ENCODE data around the gene CHRNB2.
"Not testable (repeated sequence)": the region's sequence is repeated elsewhere in the genome, so short reads cannot be mapped to it uniquely, and the experiment has no call there.

Gene CHRNB2, protein sequence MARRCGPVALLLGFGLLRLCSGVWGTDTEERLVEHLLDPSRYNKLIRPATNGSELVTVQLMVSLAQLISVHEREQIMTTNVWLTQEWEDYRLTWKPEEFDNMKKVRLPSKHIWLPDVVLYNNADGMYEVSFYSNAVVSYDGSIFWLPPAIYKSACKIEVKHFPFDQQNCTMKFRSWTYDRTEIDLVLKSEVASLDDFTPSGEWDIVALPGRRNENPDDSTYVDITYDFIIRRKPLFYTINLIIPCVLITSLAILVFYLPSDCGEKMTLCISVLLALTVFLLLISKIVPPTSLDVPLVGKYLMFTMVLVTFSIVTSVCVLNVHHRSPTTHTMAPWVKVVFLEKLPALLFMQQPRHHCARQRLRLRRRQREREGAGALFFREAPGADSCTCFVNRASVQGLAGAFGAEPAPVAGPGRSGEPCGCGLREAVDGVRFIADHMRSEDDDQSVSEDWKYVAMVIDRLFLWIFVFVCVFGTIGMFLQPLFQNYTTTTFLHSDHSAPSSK

DNA sequence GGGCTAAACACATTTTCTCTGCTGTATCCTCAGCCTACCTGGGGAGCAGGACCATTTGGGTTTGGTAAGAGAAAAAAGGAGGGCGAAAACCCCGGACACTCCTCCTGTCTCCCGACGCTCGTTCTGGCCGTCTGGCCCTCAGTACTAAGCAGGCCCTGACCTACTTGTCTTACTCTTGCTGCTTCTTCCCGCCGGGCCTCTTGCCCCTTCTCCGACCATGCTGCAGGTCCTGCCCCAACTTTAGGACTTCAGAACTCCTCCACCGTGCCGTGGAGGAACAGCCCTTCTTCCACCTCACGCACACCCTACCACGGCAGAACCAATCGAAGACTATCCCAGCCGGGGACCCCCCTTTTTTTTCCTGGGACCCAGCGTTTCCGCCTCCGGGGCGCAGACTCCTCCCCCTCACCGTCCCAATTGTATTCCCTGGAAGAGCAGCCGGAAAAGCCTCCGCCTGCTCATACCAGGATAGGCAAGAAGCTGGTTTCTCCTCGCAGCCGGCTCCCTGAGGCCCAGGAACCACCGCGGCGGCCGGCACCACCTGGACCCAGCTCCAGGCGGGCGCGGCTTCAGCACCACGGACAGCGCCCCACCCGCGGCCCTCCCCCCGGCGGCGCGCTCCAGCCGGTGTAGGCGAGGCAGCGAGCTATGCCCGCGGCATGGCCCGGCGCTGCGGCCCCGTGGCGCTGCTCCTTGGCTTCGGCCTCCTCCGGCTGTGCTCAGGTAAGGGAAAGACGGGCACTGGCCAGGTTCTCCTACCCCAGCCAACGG is at the start of gene CHRNB2:
Gene CHRNB2, plus strand, starts transcription at position 393 of the 771 bp plus-strand sequence. Its CDS starts 267 bp downstream, at position 660.
- no peak within 1 kb of the TSS for H3K4me3 Mint-ChIP-seq
- peak; percentile 84 for DNase-seq
- no peaks in the 10 kb centered on the region for H3K36me3 Mint-ChIP-seq
- H3K27me3 Mint-ChIP-seq: peaks cover 65% of the 10 kb centered on the region
- no peak within 1 kb of the TSS for H3K27ac Mint-ChIP-seq
- H3K9me3 Mint-ChIP-seq: no peaks in the 10 kb centered on the region
- CTCF ChIA-PET: interaction anchor here (0.6 to 1.7 kb wide), 2 partner anchors 8 to 17 kb away, joined by 3 to 5 read pairs; no protein-coding TSS in a partner anchor
- H3K4me1 Mint-ChIP-seq: peaks cover 8% of the 10 kb centered on the region

DNA sequence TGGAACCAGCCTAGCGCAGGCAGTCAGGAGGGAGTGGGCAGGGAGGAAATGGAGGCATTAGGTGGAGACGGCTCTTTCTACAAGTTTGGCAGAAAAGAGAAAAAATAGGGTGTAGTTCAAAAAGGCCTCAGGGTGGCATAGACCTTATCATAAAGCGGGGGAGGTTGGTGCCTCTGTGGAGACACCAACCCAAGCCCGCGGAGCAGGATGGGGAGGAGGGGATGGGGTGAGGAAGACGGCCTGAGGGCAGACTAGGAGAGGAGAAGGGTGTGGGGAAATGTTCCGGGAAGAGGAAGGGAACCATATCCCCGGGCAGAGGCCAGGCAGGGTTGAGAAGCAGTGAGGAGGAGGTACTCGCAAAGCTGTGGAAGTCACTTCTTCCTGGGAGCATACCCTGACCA is 48.0 kb upstream of the CHRNB2 start:
- DNase-seq: no peak
- H3K9me3 Mint-ChIP-seq: no peaks in the 10 kb centered on the region
- CTCF ChIA-PET: interaction anchor here (3.5 kb wide), 1 partner anchor 39 kb away, joined by 10 read pairs; no protein-coding TSS in a partner anchor
- H3K4me1 Mint-ChIP-seq: no peaks in the 10 kb centered on the region
- no peak overlapping the region for H3K4me3 Mint-ChIP-seq
- no peaks in the 10 kb centered on the region for H3K36me3 Mint-ChIP-seq
- H3K27me3 Mint-ChIP-seq: peaks cover 59% of the 10 kb centered on the region
- no peak overlapping the region for H3K27ac Mint-ChIP-seq

DNA sequence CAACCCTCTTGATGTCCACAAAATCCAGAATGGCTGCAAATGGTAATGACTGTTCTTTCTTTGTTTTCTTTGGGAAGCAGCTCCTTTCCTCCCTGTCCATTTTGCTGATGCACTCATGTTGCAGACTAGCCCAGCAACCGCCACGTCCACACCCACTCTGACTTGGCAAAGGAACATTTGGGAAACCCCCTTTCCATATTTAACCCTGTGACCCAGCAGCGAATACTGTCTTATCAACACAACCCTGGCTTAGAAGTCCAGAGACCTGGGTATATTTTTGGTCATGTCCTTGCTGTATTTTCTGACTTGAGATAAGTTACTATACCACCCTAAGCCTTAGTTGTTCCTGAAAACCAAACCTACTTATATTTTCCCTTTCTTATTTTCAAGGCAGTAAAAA is 47.2 kb upstream of the CHRNB2 start:
- Mint-ChIP-seq H3K4me1 (no peaks in the 10 kb centered on the region), H3K36me3 (no peaks in the 10 kb centered on the region), H3K4me3 (no peak overlapping the region), H3K27me3 (peaks cover 59% of the 10 kb centered on the region), H3K27ac (no peak overlapping the region), H3K9me3 (no peaks in the 10 kb centered on the region)
- no peak for DNase-seq
- CTCF ChIA-PET: interaction anchor here (3.5 kb wide), 1 partner anchor 40 kb away, joined by 10 read pairs; no protein-coding TSS in a partner anchor

DNA sequence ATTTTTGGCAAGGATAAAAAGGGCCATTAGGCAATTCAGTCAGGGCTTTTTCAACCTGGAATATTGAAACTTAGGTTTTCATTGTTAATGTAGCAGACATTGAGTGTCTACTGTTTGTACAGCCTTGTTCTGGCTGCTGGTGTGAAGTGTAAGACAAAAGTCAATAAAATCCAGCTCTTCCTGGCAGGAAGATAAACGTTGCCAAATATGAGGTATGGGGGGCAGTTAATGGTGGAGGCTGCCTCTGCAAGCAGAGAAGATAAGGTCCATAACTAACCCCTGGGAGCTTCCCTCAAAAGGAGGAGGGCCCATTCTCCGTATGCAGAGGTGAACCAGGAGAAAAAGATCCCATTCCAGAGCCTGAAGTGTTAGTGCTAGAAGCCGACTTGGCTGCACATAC is 45.9 kb upstream of the CHRNB2 start:
- H3K36me3 Mint-ChIP-seq: no peaks in the 10 kb centered on the region
- H3K27ac Mint-ChIP-seq: no peak overlapping the region
- DNase-seq: no peak
- CTCF ChIA-PET: interaction anchor here (3.5 kb wide), 1 partner anchor 42 kb away, joined by 10 read pairs; no protein-coding TSS in a partner anchor
- H3K9me3 Mint-ChIP-seq: no peaks in the 10 kb centered on the region
- H3K27me3 Mint-ChIP-seq: peaks cover 47% of the 10 kb centered on the region
- no peak overlapping the region for H3K4me3 Mint-ChIP-seq
- no peaks in the 10 kb centered on the region for H3K4me1 Mint-ChIP-seq

DNA sequence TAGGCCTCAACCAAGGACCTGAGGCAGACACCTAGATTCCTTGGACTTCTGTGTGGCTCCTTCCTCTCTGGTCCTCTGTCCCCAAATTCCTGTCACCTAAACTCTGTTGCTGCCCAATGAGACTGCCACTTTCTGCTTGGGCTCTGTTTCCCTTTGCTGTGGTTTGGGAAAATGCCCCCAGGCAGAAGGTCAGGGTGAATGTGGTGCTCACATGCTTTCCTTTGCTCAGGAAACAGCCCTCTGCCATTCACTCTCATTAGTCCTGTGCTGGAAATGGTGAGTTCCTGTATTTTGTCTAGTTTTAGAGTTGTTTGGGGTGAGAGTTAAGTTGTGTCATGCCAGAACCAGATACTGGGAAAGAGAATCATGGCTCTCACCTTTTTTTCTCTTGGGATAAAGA is 42.7 kb upstream of the CHRNB2 start:
- H3K36me3 Mint-ChIP-seq: no peaks in the 10 kb centered on the region
- peaks cover 40% of the 10 kb centered on the region for H3K27me3 Mint-ChIP-seq
- no peak overlapping the region for H3K4me3 Mint-ChIP-seq
- H3K9me3 Mint-ChIP-seq: no peaks in the 10 kb centered on the region
- no peak overlapping the region for H3K27ac Mint-ChIP-seq
- CTCF ChIA-PET: no interaction called here
- DNase-seq: no peak
- no peaks in the 10 kb centered on the region for H3K4me1 Mint-ChIP-seq

DNA sequence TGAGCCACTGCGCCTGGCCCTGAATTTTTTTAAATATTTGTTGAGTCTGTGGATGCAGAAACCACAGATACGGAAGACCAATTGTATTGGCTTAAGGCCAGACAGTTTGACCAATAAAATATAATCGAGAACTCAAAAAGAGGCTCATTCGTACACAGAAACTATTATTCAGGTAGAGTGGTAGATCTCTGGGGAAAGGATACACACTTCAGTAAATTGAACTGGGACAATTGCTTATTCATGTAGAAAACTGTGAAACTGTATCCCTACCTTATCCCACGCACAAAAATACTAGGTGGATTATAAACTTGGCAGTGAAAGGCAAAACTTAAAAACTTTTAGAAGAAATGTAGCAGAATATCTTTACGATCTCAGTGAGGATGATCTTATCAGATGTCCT is 40.4 kb upstream of the CHRNB2 start:
- CTCF ChIA-PET: no interaction called here
- Mint-ChIP-seq H3K4me3 (no peak overlapping the region), H3K36me3 (no peaks in the 10 kb centered on the region), H3K27me3 (peaks cover 29% of the 10 kb centered on the region), H3K9me3 (no peaks in the 10 kb centered on the region), H3K4me1 (no peaks in the 10 kb centered on the region), H3K27ac (no peak overlapping the region)
- DNase-seq: no peak

DNA sequence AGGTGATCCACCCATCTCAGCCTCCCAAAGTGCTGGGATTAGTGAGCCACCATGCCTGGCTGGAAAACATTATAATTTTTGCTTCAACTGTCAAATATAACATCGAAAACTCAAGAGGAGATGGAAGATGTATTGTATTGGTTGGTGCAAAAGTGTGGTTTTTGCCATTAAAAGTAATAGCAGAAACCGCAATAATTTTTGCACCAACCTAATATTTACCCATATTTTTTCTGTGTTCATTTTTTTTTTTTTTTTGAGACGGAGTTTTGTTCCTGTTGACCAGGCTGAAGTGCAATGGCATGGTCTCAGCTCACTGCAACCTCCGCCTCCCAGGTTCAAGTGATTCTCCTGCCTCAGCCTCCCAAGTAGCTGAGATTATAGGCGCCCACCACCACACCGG is 38.3 kb upstream of the CHRNB2 start:
- CTCF ChIA-PET: interaction anchor here (1.2 kb wide), 1 partner anchor 25 kb away, joined by 3 read pairs; no protein-coding TSS in a partner anchor
- no peaks in the 10 kb centered on the region for H3K36me3 Mint-ChIP-seq
- H3K27ac Mint-ChIP-seq: no peak overlapping the region
- H3K4me1 Mint-ChIP-seq: no peaks in the 10 kb centered on the region
- DNase-seq: no peak
- no peaks in the 10 kb centered on the region for H3K9me3 Mint-ChIP-seq
- peaks cover 31% of the 10 kb centered on the region for H3K27me3 Mint-ChIP-seq
- no peak overlapping the region for H3K4me3 Mint-ChIP-seq

DNA sequence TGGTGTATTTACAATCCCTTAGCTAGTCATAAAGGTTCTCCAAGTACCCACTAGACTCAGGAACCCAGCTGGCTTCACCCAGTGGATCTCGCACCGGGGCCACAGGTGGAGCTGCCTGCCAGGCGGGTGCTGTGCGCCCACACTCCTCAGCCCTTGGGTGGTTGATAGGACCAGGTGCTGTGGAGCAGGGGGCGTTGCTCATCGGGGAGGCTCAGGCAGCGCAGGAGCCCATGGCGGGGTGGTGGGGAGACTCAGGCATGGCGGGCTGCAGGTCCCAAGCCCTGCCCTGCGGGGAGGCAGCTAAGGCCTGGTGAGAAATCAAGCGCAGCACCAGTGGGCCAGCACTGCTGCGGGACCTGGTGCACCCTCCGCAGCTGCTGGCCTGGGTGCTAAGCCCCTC is 35.6 kb upstream of the CHRNB2 start:
- not testable (repeated sequence) for H3K4me3 Mint-ChIP-seq, DNase-seq, H3K36me3 Mint-ChIP-seq, H3K4me1 Mint-ChIP-seq, H3K9me3 Mint-ChIP-seq, H3K27ac Mint-ChIP-seq
- H3K27me3 Mint-ChIP-seq: peaks cover 43% of the 10 kb centered on the region
- CTCF ChIA-PET: interaction anchor here (0.9 kb wide), 1 partner anchor 51 kb away, joined by 3 read pairs; no protein-coding TSS in a partner anchor

DNA sequence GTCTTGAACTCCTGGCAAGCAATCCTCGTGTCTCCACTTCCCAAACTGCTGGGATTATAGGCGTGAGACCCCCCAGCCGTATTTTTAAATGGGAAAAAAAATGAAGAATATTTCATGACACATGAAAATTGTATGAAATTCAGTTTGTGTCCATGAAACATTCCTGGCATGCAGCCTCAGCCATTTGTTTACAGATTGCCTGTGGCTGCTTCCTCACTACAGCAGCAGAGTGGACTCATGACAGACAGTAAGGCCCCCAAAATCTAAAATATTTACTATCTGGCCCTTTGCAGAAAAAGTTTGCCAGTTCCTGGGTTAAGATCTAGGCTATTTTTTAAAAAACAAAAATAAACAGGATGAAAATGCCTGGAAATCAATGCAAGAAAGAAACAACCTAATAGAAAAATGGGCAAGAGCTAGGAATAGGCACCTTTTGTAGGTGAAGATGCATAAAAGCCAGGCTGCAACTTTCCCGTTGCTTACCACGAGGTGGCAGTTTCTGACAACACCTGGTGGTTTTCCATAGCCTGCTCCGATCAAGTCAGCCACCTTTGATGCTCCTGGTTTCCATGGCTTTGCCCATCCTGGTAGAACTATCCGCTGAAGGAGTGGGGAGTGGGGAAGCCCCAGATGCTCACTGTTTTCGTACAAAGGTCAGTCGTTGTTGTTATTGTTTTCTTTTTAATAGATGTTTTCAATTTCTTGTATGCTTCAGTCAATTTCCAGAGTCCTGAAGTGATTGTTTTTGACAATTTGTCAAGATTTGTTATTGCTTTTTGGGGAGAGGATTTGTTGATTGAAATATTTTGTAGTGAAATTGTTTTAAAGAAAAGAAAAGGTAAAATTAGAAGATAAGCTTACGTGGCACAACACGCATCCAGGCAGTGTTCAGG is 33.4 kb upstream of the CHRNB2 start:
- Mint-ChIP-seq H3K9me3 (no peaks in the 10 kb centered on the region), H3K36me3 (no peaks in the 10 kb centered on the region), H3K4me3 (no peak overlapping the region), H3K4me1 (no peaks in the 10 kb centered on the region), H3K27me3 (peaks cover 49% of the 10 kb centered on the region), H3K27ac (no peak overlapping the region)
- CTCF ChIA-PET: interaction anchor here (1.0 kb wide), 1 partner anchor 55 kb away, joined by 4 read pairs; no protein-coding TSS in a partner anchor
- no peak for DNase-seq

DNA sequence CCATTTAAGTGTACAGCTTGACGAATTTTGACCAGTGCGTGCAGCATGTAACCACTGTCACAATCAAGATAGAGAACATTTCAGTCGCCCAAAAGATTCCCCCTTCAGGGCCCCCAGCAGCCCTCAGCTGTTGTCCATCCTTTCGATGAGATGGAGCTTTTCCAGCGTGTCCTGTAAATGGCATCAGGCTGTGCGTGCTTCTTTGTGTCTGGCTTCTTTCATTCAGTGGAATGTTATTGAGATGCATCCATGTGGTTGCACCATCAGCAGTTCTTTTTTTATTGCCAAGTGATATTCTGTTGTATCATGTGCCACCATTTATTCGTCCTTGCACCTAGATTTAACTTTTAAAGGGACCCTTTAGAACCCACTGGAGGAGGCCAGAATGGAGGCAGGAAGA is 31.0 kb upstream of the CHRNB2 start:
- H3K36me3 Mint-ChIP-seq: no peaks in the 10 kb centered on the region
- no peak overlapping the region for H3K4me3 Mint-ChIP-seq
- H3K27ac Mint-ChIP-seq: no peak overlapping the region
- H3K4me1 Mint-ChIP-seq: no peaks in the 10 kb centered on the region
- H3K9me3 Mint-ChIP-seq: no peaks in the 10 kb centered on the region
- CTCF ChIA-PET: interaction anchor here (0.8 to 1.2 kb wide), 2 partner anchors 9 to 18 kb away, joined by 3 read pairs; no protein-coding TSS in a partner anchor
- H3K27me3 Mint-ChIP-seq: peaks cover 68% of the 10 kb centered on the region
- no peak for DNase-seq

DNA sequence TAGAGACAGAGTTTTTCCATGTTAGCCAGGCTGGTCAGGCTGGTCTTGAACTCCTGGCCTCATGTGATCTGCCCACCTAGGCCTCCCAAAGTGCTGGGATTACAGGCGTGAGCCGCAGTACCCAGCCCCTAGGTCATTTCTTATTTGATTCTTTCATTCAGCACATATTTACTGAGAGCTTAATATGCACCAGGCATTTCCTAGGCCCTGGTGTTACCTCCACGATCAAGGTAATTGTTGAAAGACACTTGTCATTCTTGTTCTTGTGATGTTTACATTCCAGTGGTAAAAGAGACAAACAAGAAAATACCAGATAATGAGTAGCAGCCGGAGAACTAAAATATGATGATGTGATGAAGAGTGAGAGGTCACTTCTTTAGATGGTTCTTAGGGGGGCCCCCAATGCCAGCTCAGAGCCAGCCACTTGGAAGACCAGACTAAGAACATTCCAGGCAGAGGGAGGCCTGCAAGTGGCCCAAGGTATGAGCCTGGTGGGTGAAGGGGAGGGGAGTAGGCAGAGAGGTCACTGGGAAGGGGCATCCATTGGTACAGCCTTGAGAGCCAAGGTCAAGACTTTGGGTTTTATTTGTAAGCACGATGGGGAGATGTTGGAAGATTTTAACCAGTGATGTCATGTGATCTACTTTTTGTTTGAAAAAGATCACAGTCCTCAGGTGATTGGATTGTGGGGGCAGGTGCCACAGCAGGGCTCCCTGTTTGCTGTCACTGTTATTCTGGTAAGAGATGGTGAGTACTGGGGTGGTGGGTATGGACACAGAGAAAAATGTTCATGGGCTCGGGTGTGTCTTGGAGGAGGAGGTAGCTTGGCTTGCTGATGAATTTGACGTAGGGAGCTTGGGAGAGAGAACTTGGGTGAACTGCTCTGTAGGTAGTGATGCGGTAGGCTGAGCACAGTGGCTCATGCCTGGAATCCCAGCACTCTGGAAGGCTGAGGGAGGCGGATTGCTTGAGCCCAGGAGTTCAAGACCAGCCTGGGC is 27.8 kb upstream of the CHRNB2 start:
- Mint-ChIP-seq H3K27me3 (peaks cover 62% of the 10 kb centered on the region), H3K27ac (no peak overlapping the region)
- CTCF ChIA-PET: interaction anchor here (0.6 to 0.7 kb wide), 2 partner anchors 188 to 290 kb away, joined by 3 read pairs; no protein-coding TSS in a partner anchor

DNA sequence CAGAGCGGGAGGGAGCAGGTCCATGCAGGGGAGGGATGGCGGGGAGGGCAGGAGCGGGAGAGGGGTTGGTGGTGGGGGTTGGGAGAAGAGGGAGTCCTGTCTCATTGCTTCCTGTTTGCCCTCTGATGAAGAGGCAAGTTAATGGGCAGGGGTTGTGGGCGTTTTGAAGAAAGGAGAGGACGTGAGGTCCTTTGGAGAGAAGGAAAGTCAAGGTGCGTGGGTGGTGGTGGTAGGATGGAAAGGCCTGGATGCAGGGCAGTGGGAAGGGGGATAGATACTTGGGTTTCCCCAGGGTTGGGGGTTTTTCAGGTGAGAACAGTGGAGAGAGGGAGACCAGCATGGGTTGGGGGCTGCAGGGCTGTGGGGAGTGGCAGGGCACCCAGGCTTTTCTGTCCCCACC is 26.3 kb upstream of the CHRNB2 start:
- Mint-ChIP-seq H3K4me3 (no peak overlapping the region), H3K27me3 (peaks cover 57% of the 10 kb centered on the region), H3K9me3 (no peaks in the 10 kb centered on the region), H3K36me3 (no peaks in the 10 kb centered on the region), H3K4me1 (no peaks in the 10 kb centered on the region), H3K27ac (no peak overlapping the region)
- no peak for DNase-seq
- CTCF ChIA-PET: no interaction called here

More for the DNA sequence above, 27.8 kb upstream of the CHRNB2 start:
- H3K36me3 Mint-ChIP-seq: no peaks in the 10 kb centered on the region
- H3K4me3 Mint-ChIP-seq: no peak overlapping the region
- DNase-seq: no peak
- no peaks in the 10 kb centered on the region for H3K9me3 Mint-ChIP-seq
- no peaks in the 10 kb centered on the region for H3K4me1 Mint-ChIP-seq

Measured in activated naive CD4-positive, alpha-beta T cell treated with anti-CD3 and anti-CD28 coated beads, Interleukin-2, amount 10 ng/mL, durations not matched to agents 7 days and 5 days (primary cell).